Measurements from ENCODE around the gene HSPB7. TPM values are rescaled to one million over a fixed set of nuclear protein-coding genes. Genes with fewer than 3 reads are reported as not detected.
"Not testable (repeated sequence)": the region's sequence is repeated elsewhere in the genome, so short reads cannot be mapped to it uniquely, and the experiment has no call there.

HSPB7 gene
- total RNA-seq, 5 donors from 2014 or later (not counting 1 experiment from before 2014, with no cell fraction given): 0.19 TPM; not detected in 4

DNA sequence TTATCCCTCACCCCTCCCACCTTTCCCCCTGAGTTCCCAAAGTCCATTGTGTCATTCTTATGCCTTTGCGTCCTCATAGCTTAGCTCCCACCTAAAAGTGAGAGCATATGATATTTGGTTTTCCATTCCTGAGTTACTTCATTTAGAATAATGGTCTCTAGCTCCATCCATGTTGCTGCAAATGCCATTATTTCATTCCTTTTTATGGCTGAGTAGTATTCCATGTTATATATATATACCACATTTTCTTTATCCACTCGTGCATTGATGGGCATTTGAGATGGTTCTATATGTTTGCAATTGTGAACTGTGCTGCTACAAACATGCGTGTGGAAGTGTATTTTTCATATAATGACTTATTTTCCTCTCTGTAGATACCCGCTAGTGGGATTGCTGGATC lies 39.9 kb downstream of the HSPB7 start:
- H3K4me3 ChIP-seq (ENCODE audit: control insufficient read depth in 1 of 2, extremely low read depth in 1 of 2, low read length in 1 of 2); H3K9me3 ChIP-seq; ATAC-seq (replicated peaks in 1 of 4); H3K4me3 Mint-ChIP-seq; H3K27me3 ChIP-seq (replicated peaks in 1 of 2; ENCODE audit: control insufficient read depth in 2 of 2, extremely low read depth in 1 of 2, insufficient read depth in 2 of 2, low read length in 1 of 2); H3K36me3 Mint-ChIP-seq; H3K27ac ChIP-seq (ENCODE audit: low read length); H3K9me3 Mint-ChIP-seq; POLR2A ChIA-PET; H3K36me3 ChIP-seq (ENCODE audit: control insufficient read depth in 2 of 2, extremely low read depth in 1 of 2, insufficient read depth in 1 of 2, low read length in 1 of 2); H3K27me3 Mint-ChIP-seq; DNase-seq: not testable (repeated sequence)
- peaks cover 29 to 31% (median 30%) of the 10 kb centered on the region in 3 donors for H3K4me1 Mint-ChIP-seq
- CTCF ChIA-PET: interaction anchor here in 1 of 2 donors (0.7 kb wide), 1 partner anchor 101 kb away, joined by 9 read pairs; no protein-coding TSS in a partner anchor
- no CpG with 5 or more reads among the region's 4 CpGs for WGBS (ENCODE audit: insufficient coverage)
- H3K4me1 ChIP-seq (ENCODE audit: control insufficient read depth in 1 of 2, extremely low read depth in 1 of 2, insufficient read depth in 2 of 2, low read length in 2 of 2): peaks cover 5 to 23% of the 10 kb centered on the region in 2 experiments
- peak overlapping the region in 1 of 2 donors; percentile 39 for H3K27ac Mint-ChIP-seq

DNA sequence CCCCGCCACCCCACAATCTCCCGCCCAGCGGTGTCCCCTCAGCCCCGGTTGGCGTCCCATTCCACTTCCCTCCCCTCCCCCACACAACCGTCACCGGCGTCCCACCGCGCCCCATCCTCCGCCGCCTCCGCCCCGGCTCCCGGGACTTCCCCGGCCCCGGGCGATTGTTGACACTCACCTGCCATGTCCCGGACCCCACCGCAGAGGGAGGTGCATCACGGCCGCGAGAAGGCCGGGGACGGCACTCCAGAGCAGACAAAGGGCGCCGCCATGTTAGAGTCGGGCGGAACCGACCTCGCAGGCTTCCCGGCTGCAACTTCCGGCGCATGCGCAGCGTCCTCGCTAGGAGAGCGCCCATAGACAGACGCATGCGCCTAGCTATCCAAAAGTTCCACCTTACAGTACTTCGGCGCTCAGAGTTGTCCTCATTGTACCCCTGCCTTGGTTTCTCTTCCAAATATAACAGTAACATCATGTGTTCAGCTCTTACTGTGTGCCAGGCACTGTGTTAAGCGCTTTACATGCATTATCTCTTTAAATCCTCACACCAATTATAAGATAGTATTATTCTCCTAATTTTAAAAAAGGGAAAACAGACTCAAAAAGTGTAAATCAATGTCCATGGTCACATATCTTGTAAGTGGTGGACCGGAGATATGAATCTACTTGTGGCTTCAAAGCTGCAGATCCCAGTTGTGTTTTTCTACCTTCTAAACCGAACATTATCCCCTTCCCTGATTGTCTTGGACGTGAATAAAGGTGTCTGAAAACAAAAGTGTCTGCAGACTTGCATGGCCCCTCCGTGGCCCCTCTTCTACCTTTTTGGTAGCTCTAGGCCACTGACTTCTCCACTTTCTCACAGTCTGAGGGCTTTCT lies 41.8 kb downstream of the HSPB7 start, which contains the start of gene ZBTB17:
TSS of gene ZBTB17 (minus strand) at position 297 of the 876 bp plus-strand sequence. CDS start 27,606 bp downstream, outside the sequence.
- Mint-ChIP-seq H3K4me3 (peak within 1 kb of the TSS; percentile 87 to 94 (median 88)), H3K27ac (peak within 1 kb of the TSS; percentile 90 to 93), H3K27me3 (peaks cover 0 to 1% of the 10 kb centered on the region in 2 donors), H3K36me3 (peaks cover 18% of the 10 kb centered on the region), H3K4me1 (peaks cover 40 to 44% (median 42%) of the 10 kb centered on the region in 3 donors), H3K9me3 (no peaks in the 10 kb centered on the region)
- peak within 1 kb of the TSS; percentile 68 for H3K4me3 ChIP-seq (ENCODE audit: control insufficient read depth in 1 of 2, extremely low read depth in 1 of 2, low read length in 1 of 2)
- POLR2A ChIA-PET: interaction anchor here in 1 of 2 donors (1.0 to 1.3 kb wide), 2 partner anchors 140 to 142 kb away, joined by 3 to 9 read pairs; no protein-coding TSS in a partner anchor
- peaks cover 4 to 15% of the 10 kb centered on the region in 2 donors for H3K36me3 ChIP-seq (ENCODE audit: control insufficient read depth in 2 of 2, extremely low read depth in 1 of 2, insufficient read depth in 1 of 2, low read length in 1 of 2)
- H3K27ac ChIP-seq (ENCODE audit: low read length): peak within 1 kb of the TSS; percentile 42
- no peaks in the 10 kb centered on the region for H3K9me3 ChIP-seq
- peak; percentile 90 to 95 (median 92) for ATAC-seq (replicated peaks in 1 of 4)
- 4% methylated on average over 43 of the region's 47 CpGs for WGBS (ENCODE audit: insufficient coverage)
- CTCF ChIA-PET: interaction anchor here in 1 of 2 donors (1.0 kb wide), 3 partner anchors 27 to 143 kb away, joined by 4 to 5 read pairs (median 4); partner anchors contain the start of gene SPEN
- H3K27me3 ChIP-seq (replicated peaks in 1 of 2; ENCODE audit: control insufficient read depth in 2 of 2, extremely low read depth in 1 of 2, insufficient read depth in 2 of 2, low read length in 1 of 2): peaks cover 0 to 6% of the 10 kb centered on the region in 2 experiments
- peaks cover 5 to 23% of the 10 kb centered on the region in 2 experiments for H3K4me1 ChIP-seq (ENCODE audit: control insufficient read depth in 1 of 2, extremely low read depth in 1 of 2, insufficient read depth in 2 of 2, low read length in 2 of 2)
- DNase-seq: peak; percentile 84 to 98 (median 93)

DNA sequence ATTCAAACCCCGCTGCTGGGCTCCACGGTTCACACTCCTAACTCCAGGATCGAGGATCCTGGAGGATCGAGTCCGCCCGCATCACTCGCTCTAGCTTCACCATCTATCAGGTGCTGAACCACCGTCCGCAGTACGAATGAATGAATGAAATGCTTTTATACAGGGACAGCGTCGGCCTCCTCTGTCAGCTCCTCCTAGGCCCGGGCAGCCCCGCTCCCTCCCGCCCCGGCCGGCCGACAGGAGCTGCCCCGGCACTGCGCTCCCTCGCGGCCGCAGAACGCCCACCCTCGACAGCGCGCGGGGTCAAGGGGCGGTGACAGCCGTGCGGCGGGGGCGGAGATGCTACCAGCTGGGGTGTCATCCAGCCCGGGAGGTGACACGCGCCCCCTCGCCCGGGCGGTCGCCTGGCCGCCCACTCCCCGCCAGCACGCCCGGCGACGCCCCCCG lies 42.5 kb downstream of the HSPB7 start:
- H3K4me3 Mint-ChIP-seq: peak overlapping the region; percentile 83 to 94 (median 85)

DNA sequence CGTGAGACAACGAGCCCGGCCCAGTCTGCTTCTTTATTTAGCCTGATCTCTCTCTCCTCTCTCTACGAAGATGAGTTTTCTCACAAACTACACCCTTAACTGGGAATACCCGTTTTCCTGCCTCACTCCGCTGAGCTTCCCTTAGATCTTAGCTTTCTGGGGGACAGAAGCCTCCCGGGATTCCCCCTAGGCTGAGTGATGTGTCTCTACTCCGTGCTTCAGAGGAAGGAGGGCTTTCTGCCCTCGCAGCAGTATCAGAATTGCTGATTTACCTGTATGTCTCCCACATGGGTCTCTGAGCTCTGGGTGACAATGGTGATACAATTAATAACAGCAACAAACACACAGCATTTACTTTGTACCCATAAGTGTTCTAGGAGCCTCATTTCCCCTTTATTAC lies 43.0 kb downstream of the HSPB7 start:
- Histone ChIP-seq H3K27me3 (replicated peaks in 1 of 2; ENCODE audit: control insufficient read depth in 2 of 2, extremely low read depth in 1 of 2, insufficient read depth in 2 of 2, low read length in 1 of 2) (peaks cover 0 to 2% of the 10 kb centered on the region in 2 experiments), H3K4me1 (ENCODE audit: control insufficient read depth in 1 of 2, extremely low read depth in 1 of 2, insufficient read depth in 2 of 2, low read length in 2 of 2) (peaks cover 5 to 23% of the 10 kb centered on the region in 2 experiments), H3K36me3 (ENCODE audit: control insufficient read depth in 2 of 2, extremely low read depth in 1 of 2, insufficient read depth in 1 of 2, low read length in 1 of 2) (peaks cover 4 to 18% of the 10 kb centered on the region in 2 donors), H3K4me3 (ENCODE audit: control insufficient read depth in 1 of 2, extremely low read depth in 1 of 2, low read length in 1 of 2) (peak overlapping the region; percentile 67 to 68), H3K27ac (ENCODE audit: low read length) (no peak overlapping the region), H3K9me3 (no peaks in the 10 kb centered on the region)
- Mint-ChIP-seq H3K36me3 (peaks cover 26% of the 10 kb centered on the region), H3K9me3 (no peaks in the 10 kb centered on the region), H3K4me1 (peaks cover 42 to 49% (median 48%) of the 10 kb centered on the region in 3 donors), H3K27me3 (no peaks in the 10 kb centered on the region), H3K4me3 (peak overlapping the region; percentile 83 to 94 (median 85)), H3K27ac (no peak overlapping the region)
- WGBS (ENCODE audit: insufficient coverage): no CpG with 5 or more reads among the region's 9 CpGs
- CTCF ChIA-PET: interaction anchor here in 1 of 2 donors (0.5 kb wide), 1 partner anchor 179 kb away, joined by 3 read pairs; no protein-coding TSS in a partner anchor
- POLR2A ChIA-PET: interaction anchor here in 1 of 2 donors (0.7 kb wide), 1 partner anchor 11 kb away, joined by 3 read pairs; no protein-coding TSS in a partner anchor
- no peak for ATAC-seq (replicated peaks in 1 of 4)
- peak in 1 of 35 experiments; percentile 35 for DNase-seq

More for the DNA sequence above, 42.5 kb downstream of the HSPB7 start:
- POLR2A ChIA-PET: interaction anchor here in 1 of 2 donors (1.0 to 1.3 kb wide), 2 partner anchors 139 to 141 kb away, joined by 3 to 9 read pairs; no protein-coding TSS in a partner anchor
- Histone ChIP-seq H3K27ac (ENCODE audit: low read length) (no peak overlapping the region), H3K9me3 (no peaks in the 10 kb centered on the region), H3K27me3 (replicated peaks in 1 of 2; ENCODE audit: control insufficient read depth in 2 of 2, extremely low read depth in 1 of 2, insufficient read depth in 2 of 2, low read length in 1 of 2) (peaks cover 0 to 6% of the 10 kb centered on the region in 2 experiments), H3K4me1 (ENCODE audit: control insufficient read depth in 1 of 2, extremely low read depth in 1 of 2, insufficient read depth in 2 of 2, low read length in 2 of 2) (peaks cover 5 to 23% of the 10 kb centered on the region in 2 experiments), H3K36me3 (ENCODE audit: control insufficient read depth in 2 of 2, extremely low read depth in 1 of 2, insufficient read depth in 1 of 2, low read length in 1 of 2) (peaks cover 4 to 15% of the 10 kb centered on the region in 2 donors), H3K4me3 (ENCODE audit: control insufficient read depth in 1 of 2, extremely low read depth in 1 of 2, low read length in 1 of 2) (peak overlapping the region; percentile 67 to 68)
- no peak overlapping the region for H3K27ac Mint-ChIP-seq
- H3K36me3 Mint-ChIP-seq: peaks cover 21% of the 10 kb centered on the region
- 0% methylated on average over 46 of the region's 47 CpGs for whole genome bisulfite sequencing (ENCODE audit: insufficient coverage)
- no peaks in the 10 kb centered on the region for H3K9me3 Mint-ChIP-seq
- H3K4me1 Mint-ChIP-seq: peaks cover 42 to 47% (median 43%) of the 10 kb centered on the region in 3 donors
- DNase-seq (peak in 20 of 35 experiments; percentile 16 to 73 (median 46)), ATAC-seq (replicated peaks in 1 of 4) (peak; percentile 71 to 75 (median 73))
- no peaks in the 10 kb centered on the region for H3K27me3 Mint-ChIP-seq
- CTCF ChIA-PET: interaction anchor here (0.5 to 1.0 kb wide), 4 partner anchors 26 to 180 kb away, joined by 3 to 5 read pairs (median 4); partner anchors contain the start of gene SPEN (in 1 of the 2)

DNA sequence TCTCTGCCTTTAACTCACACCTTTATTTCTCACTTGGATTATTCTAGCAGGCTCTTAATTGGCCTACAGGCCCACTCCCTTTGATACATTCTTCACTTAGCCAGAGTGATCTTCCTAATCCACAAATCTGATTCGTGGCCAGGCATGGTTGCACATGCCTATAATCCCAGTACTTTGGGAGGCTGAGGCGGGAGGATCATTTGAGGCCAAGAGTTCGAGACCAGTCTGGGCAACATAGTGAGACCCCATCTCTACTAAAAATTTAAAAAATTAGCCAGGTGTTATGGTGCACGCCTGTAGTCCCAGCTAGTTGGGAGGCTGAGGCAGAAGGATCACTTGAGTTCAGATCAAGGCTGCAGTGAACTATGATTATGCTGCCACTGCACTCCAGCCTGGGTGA lies 44.1 kb downstream of the HSPB7 start:
- H3K27me3 ChIP-seq (replicated peaks in 1 of 2; ENCODE audit: control insufficient read depth in 2 of 2, extremely low read depth in 1 of 2, insufficient read depth in 2 of 2, low read length in 1 of 2): no peaks in the 10 kb centered on the region
- peaks cover 9 to 27% of the 10 kb centered on the region in 2 donors for H3K36me3 ChIP-seq (ENCODE audit: control insufficient read depth in 2 of 2, extremely low read depth in 1 of 2, insufficient read depth in 1 of 2, low read length in 1 of 2)
- Mint-ChIP-seq H3K27ac (peak overlapping the region in 1 of 2 donors; percentile 23), H3K36me3 (peaks cover 30% of the 10 kb centered on the region), H3K9me3 (no peaks in the 10 kb centered on the region), H3K27me3 (no peaks in the 10 kb centered on the region), H3K4me1 (peaks cover 42 to 52% (median 50%) of the 10 kb centered on the region in 3 donors), H3K4me3 (peak overlapping the region in 2 of 3 donors; percentile 26 to 28)
- H3K9me3 ChIP-seq: no peaks in the 10 kb centered on the region
- H3K27ac ChIP-seq (ENCODE audit: low read length): no peak overlapping the region
- ATAC-seq (replicated peaks in 1 of 4) (no peak), DNase-seq (no peak)
- peaks cover 5 to 27% of the 10 kb centered on the region in 2 experiments for H3K4me1 ChIP-seq (ENCODE audit: control insufficient read depth in 1 of 2, extremely low read depth in 1 of 2, insufficient read depth in 2 of 2, low read length in 2 of 2)
- no CpG with 5 or more reads among the region's 4 CpGs for WGBS (ENCODE audit: insufficient coverage)
- ChIA-PET CTCF (no interaction called here), POLR2A (no interaction called here)
- H3K4me3 ChIP-seq (ENCODE audit: control insufficient read depth in 1 of 2, extremely low read depth in 1 of 2, low read length in 1 of 2): no peak overlapping the region

DNA sequence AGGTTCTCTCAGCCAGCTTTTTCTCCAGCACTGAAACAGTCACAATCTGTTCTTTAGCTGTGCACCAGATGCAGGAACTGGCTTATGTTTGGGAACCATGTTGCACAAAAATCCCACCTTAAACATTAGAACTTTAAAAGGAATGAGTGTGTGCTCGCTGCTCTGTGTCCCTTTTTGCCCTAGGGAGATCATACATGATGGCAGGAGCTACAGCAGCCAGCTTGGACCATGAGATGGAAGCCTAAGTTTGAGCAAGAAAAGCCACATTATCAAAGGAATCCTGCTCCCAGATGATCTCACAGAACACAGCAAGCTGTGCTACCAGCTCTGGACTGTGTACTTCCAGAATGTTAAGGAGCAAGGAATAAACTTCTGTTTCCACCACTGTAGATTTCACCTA lies 45.4 kb downstream of the HSPB7 start:
- Histone ChIP-seq H3K4me3 (ENCODE audit: control insufficient read depth in 1 of 2, extremely low read depth in 1 of 2, low read length in 1 of 2) (no peak overlapping the region), H3K27ac (ENCODE audit: low read length) (no peak overlapping the region), H3K36me3 (ENCODE audit: control insufficient read depth in 2 of 2, extremely low read depth in 1 of 2, insufficient read depth in 1 of 2, low read length in 1 of 2) (peaks cover 9 to 36% of the 10 kb centered on the region in 2 donors), H3K4me1 (ENCODE audit: control insufficient read depth in 1 of 2, extremely low read depth in 1 of 2, insufficient read depth in 2 of 2, low read length in 2 of 2) (peaks cover 5 to 33% of the 10 kb centered on the region in 2 experiments), H3K27me3 (replicated peaks in 1 of 2; ENCODE audit: control insufficient read depth in 2 of 2, extremely low read depth in 1 of 2, insufficient read depth in 2 of 2, low read length in 1 of 2) (no peaks in the 10 kb centered on the region), H3K9me3 (no peaks in the 10 kb centered on the region)
- ChIA-PET POLR2A (no interaction called here), CTCF (no interaction called here)
- no peaks in the 10 kb centered on the region for H3K27me3 Mint-ChIP-seq
- ATAC-seq (replicated peaks in 1 of 4): no peak
- H3K9me3 Mint-ChIP-seq: no peaks in the 10 kb centered on the region
- peaks cover 53 to 63% (median 61%) of the 10 kb centered on the region in 3 donors for H3K4me1 Mint-ChIP-seq
- DNase-seq: no peak
- peaks cover 41% of the 10 kb centered on the region for H3K36me3 Mint-ChIP-seq
- WGBS (ENCODE audit: insufficient coverage): 75% methylated on average over 1 of the region's 1 CpG
- H3K27ac Mint-ChIP-seq: no peak overlapping the region
- no peak overlapping the region for H3K4me3 Mint-ChIP-seq
